ENCODE measurements around the gene PDE4B. TPM values are rescaled to one million over a fixed set of nuclear protein-coding genes. Genes with fewer than 3 reads are reported as not detected.

Gene PDE4B
- total RNA-seq, 1 experiment from 2014 or later, result 9.0 TPM

- DNase-seq (ENCODE audit: low read depth), result no peak
Observed at GRCh38 chr1:66182026-66182425, 389.3 kb downstream of the PDE4B start.

- DNase-seq (ENCODE audit: low read depth), result peak; percentile 64
Observed at GRCh38 chr1:66182551-66183178, 390.0 kb downstream of the PDE4B start.

- DNase-seq (ENCODE audit: low read depth), result no peak
Observed at GRCh38 chr1:66183400-66183799, 390.7 kb downstream of the PDE4B start.

- DNase-seq (ENCODE audit: low read depth), result no peak
Observed at GRCh38 chr1:66197120-66197519, 404.4 kb downstream of the PDE4B start.

GRCh38 chr1:66197785-66198184 is 405.1 kb downstream of the PDE4B start:
- no peak for DNase-seq (ENCODE audit: low read depth)

GRCh38 chr1:66206563-66207144 is 414.0 kb downstream of the PDE4B start:
- no peak for DNase-seq (ENCODE audit: low read depth)

GRCh38 chr1:66207484-66207883 is 414.8 kb downstream of the PDE4B start:
- peak; percentile 15 for DNase-seq (ENCODE audit: low read depth)

- DNase-seq (ENCODE audit: low read depth), result no peak
Observed at GRCh38 chr1:66208632-66209031, 415.9 kb downstream of the PDE4B start.

GRCh38 chr1:66210635-66211244 is 418.0 kb downstream of the PDE4B start:
- DNase-seq (ENCODE audit: low read depth), result no peak

- DNase-seq (ENCODE audit: low read depth), result no peak
Observed at GRCh38 chr1:66211521-66211920, 418.8 kb downstream of the PDE4B start.

- no peak for DNase-seq (ENCODE audit: low read depth)
Observed at GRCh38 chr1:66213491-66213890, 420.8 kb downstream of the PDE4B start.

- DNase-seq (ENCODE audit: low read depth), result no peak
Observed at GRCh38 chr1:66214901-66215300, 422.2 kb downstream of the PDE4B start.

GRCh38 chr1:66217021-66217420 is 424.3 kb downstream of the PDE4B start:
- peak; percentile 42 for DNase-seq (ENCODE audit: low read depth)

- DNase-seq (ENCODE audit: low read depth), result no peak
Observed at GRCh38 chr1:66217561-66217960, 424.9 kb downstream of the PDE4B start.

- DNase-seq (ENCODE audit: low read depth), result no peak
Observed at GRCh38 chr1:66220477-66220876, 427.8 kb downstream of the PDE4B start.

GRCh38 chr1:66223681-66224080 is 431.0 kb downstream of the PDE4B start:
- DNase-seq (ENCODE audit: low read depth), result no peak

- peak; percentile 33 for DNase-seq (ENCODE audit: low read depth)
Observed at GRCh38 chr1:66226985-66227384, 434.3 kb downstream of the PDE4B start.

- DNase-seq (ENCODE audit: low read depth), result no peak
Observed at GRCh38 chr1:66227966-66228365, 435.3 kb downstream of the PDE4B start.

GRCh38 chr1:66231217-66231616 is 438.5 kb downstream of the PDE4B start:
- DNase-seq (ENCODE audit: low read depth), result peak; percentile 73

- DNase-seq (ENCODE audit: low read depth), result no peak
Observed at GRCh38 chr1:66231681-66232463, 439.2 kb downstream of the PDE4B start.

GRCh38 chr1:66237042-66237441 is 444.3 kb downstream of the PDE4B start:
- no peak for DNase-seq (ENCODE audit: low read depth)

- no peak for DNase-seq (ENCODE audit: low read depth)
Observed at GRCh38 chr1:66237722-66238479, 445.2 kb downstream of the PDE4B start.

All from RPMI7951 (cell line).